ENCODE data around the gene DEPDC4.

- TF ChIP-seq CTCF (IDR thresholded peaks at IDR 0.05) (no peak), POLR2A (IDR thresholded peaks at IDR 0.05) (no peak), POLR2AphosphoS5 (IDR thresholded peaks at IDR 0.05) (no peak), EP300 (IDR thresholded peaks at IDR 0.05) (no peak)
Measured at GRCh38 chr12:100208834-100209233, 58.0 kb downstream of the DEPDC4 start.
